IPS-18c (cell line): ENCODE results near the gene MYOM3.

ENCODE experiments used
- H3K4me3 ChIP-seq: 2 replicates; pipeline ENCODE4 v1.7.0; 2013; ENCODE audit warnings: low read depth, mild to moderate bottlenecking, low read length, moderate library complexity; ENCODE audit not compliant: insufficient read depth
- H3K9me3 ChIP-seq: one replicate; pipeline ENCODE4 v1.6.1; 2013; ENCODE audit warnings: mild to moderate bottlenecking, low read length, moderate library complexity; ENCODE audit not compliant: control insufficient read depth, insufficient read depth

The MYOM3 gene

DNA sequence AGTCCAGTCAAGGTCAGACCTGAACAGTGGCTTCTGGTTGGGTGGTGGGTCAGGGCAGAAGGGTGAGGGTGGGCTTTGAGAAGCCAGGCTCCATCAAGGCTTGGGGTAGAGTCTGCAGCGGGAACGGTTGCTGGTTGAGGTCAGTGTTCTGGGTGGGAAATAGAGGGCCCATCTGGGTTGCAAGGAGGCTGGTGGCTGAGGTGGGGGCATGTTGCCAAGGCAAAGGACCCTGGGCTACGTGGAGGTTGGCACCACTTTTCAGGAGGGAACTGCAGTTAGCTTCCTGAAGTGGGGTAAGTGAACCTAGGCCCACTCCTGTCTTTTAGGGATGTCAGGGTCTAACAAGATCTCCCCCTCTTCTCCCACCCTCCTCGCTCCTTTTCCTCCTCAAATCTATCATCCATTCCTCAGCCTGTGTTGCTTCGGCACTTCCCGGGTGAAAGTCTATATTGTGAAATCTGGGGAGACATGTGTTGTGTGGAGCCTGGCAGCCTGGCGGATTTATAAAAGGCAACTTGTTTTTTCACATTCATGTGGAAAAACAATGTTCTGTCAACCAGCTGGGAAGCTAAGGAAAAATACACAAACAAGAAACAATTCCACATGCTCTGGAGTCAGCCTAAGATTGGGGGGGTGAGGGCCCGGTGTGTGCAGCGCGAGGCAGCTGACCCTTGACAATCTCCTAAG, 29.5 kb upstream of the MYOM3 start:
- H3K9me3 ChIP-seq = peaks cover 2% of the 10 kb centered on the region
- no peak overlapping the region for H3K4me3 ChIP-seq

DNA sequence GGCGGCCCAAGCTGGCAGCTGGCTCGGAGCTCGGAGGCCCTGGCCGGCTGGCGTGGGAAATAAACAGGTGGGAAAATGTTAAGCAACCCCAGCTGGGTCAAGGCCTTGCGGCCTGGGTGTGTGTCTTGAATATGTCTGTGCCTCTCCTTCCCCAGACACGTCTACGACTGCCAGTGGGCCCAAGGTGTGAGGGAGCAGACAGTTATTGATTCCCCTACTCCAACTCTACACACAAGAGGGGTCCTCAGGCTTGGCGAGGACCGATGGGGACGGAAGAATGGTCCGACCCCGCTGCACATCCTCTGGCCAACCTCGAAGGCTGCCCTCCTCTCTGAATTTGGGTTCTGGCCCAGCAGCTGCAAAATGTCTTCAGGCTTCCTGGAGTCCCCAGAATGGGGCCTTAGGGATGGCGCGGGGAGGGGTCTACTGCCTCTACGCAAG, 28.8 kb upstream of the MYOM3 start:
- no peak overlapping the region for H3K4me3 ChIP-seq

DNA sequence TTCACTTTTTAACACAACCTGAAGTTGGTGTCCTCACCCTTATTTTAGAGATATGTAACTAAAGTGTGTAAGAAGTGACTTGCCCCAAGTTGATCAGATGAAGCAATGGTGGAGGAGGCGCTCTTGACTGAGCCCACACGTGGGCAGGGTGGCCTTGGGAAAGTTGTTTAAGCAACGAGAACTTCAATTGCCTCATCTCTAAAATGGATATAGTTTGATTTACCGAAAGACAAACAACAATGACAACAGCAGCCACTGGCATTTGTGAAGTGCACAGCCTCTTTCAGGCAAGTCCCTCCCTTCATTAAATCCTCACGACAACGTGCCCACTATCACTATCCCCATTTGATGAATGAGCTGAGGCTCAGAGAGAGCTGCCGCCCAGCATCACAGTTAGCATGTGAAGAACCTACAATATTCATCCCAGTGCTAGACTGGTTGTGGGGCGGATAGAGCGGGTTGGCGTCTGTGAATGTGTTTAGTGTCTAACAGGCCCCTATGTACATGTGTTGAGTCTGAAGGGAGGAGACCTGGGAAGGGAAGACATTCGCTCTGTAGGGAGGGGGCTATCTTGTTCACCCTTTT, 28.0 kb upstream of the MYOM3 start:
- Histone ChIP-seq H3K9me3 (peaks cover 2% of the 10 kb centered on the region), H3K4me3 (no peak overlapping the region)

More for the DNA sequence above, 28.8 kb upstream of the MYOM3 start:
- peaks cover 2% of the 10 kb centered on the region for H3K9me3 ChIP-seq

DNA sequence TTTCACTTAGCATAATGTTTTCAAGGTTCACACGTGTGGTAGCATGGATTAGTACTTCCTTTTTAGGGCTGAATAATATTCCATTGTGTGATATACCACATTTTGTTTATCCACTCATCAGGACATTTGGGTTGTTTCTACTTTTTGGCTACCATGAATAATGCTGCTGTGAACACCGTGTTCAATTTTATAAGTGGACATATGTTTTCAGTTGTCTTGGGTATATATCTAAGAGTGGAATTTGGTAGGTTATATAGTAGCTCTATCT, 27.2 kb upstream of the MYOM3 start:
- Histone ChIP-seq H3K9me3 (peaks cover 2% of the 10 kb centered on the region), H3K4me3 (no peak overlapping the region)

DNA sequence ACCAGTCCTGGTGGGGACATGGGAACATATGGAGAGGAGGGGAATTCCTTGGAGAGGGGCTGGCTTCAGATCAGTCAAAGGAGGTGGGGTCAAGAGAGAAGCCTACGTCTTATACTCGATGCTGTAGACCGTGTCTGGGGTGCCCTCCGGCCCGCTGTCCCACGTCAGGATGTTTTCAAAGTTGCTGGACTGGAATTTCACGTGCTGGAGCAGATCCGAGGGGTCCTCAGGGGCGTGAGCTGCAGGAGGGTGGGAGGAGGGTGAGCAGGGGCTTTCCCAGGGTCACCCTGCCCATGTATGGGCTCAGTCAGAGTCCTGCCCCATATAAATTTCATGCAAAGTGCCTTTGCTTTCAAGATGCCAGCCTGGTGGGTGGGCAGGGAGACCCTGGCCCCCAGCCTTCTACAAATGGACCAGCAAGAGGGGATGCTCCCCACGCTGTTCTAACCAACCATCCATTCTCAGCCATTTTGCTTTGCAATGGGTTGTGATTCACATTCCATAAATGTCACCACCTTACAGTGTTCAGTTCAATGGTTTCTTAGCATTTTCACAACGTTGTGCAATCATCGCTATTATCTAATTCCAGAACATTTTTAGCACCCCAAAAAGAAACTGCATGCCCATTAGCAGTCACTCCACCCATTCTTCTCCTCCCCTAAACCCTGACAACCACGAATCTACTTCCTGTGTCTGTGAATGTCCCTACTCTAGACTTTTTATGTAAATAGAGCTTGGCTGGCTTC, 26.7 kb upstream of the MYOM3 start:
- Histone ChIP-seq H3K9me3 (peaks cover 2% of the 10 kb centered on the region), H3K4me3 (no peak overlapping the region)

DNA sequence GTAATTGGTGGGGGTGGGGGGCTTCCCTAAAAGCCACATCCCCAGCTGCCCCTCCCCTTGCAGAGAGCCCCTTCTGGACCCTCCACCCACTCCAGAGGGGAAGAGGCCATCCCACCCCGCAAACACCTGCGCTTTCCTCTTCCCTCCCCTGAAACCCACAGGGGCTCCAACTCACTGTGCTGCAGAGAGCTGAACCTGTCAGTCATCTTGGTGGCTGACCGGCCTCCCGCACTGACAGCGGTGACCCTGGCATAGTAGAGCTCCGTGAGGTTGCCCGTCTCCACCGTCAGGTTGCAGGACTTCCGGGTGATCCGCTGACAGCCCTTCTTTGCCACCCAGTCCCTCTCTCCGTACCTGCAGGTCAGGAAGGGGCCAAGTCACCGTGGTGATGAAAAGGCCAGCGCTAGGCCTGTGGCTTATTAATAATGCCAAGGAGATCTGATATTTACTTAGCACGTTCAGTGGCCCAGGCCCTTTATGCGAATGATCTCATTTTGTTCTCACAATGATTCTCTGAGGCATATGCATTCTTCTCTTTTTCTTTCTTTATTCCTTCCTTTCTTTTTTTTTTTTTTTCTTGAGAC, 25.1 kb upstream of the MYOM3 start:
- Histone ChIP-seq H3K9me3 (peaks cover 2% of the 10 kb centered on the region), H3K4me3 (no peak overlapping the region)

DNA sequence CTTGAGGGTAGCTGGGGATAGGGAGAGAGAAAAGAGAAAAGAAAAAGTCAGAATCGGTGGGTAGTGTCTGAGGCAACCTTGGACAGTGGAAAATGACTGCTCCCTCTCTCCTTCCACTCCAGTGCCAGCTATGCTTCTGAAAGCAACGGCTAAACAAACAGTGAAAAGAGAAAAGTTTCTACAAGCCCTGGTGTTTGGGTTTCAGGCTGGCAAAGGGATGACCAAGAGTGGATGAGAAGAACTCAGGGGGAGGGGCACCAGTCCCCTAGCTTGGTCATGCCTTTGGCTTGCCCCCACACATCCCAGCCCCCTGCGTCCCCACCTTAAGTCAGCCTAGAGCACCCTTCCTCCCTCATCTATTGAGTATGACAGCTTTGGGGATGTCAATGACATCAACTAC, 22.4 kb upstream of the MYOM3 start:
- Histone ChIP-seq H3K9me3 (peaks cover 2% of the 10 kb centered on the region), H3K4me3 (no peak overlapping the region)

DNA sequence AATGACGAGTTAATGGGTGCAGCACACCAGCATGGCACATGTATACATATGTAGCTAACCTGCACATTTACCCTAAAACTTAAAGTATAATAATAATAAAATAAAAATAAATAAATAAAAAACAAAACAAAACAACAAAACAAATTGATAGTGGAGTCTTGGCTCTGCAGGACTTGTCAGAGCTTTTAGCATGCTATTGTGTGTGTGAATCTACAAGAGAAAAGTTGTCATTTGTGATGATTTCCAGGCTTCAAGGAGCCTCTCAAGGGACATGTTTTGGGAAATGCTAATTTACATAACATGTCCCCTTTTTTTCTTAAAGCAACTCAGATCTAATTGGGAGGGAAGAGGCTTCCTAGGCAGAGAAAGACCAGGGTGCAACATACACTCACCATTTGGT, 21.9 kb upstream of the MYOM3 start:
- Histone ChIP-seq H3K4me3 (no peak overlapping the region), H3K9me3 (peaks cover 2% of the 10 kb centered on the region)

DNA sequence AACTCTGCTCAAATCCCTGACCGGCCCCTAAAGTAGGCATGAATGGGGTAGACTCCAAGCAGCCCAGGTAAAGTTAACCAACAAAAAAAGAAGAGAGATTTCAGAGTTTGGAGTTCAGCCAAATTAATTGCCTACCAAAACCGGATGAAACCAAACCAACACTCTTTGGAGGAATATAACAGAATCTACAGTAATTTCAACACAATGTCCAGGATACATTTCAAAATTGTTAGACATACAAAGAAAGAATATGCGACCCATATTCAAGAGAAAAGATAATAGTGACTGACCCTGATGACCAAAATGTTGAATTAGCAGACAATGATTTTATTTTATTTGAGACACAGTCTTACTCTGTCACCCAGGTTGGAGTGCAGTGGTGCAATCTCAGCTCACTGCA, 18.4 kb upstream of the MYOM3 start:
- Histone ChIP-seq H3K4me3 (no peak overlapping the region), H3K9me3 (no peaks in the 10 kb centered on the region)

DNA sequence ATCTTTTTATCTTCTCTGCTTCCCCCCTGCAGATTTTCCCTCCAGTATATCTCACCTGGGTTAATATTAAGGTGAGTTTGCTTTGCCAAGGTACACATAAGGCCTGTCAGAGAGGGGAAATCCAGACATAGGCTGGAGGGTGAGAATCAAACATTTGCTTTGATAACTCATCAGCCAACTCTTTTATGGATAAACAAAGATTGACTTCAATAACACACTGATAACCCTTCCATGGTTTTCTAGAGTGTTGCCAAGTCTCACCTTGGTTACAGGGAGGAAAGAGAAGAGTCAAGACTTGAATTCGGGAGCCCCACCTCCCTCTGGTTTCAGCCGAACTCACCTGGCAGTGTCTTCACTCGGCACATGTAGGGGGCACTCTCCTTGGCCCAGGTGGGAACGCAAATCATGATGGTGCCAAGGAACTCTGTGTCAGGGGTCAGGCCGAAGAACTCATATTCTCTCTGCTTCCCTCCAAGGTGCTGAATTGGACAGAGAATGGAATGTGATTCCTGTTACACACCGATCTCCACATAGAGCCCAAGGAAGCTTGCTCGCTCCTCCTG, 15.9 kb upstream of the MYOM3 start:
- H3K4me3 ChIP-seq = no peak overlapping the region
- no peaks in the 10 kb centered on the region for H3K9me3 ChIP-seq

DNA sequence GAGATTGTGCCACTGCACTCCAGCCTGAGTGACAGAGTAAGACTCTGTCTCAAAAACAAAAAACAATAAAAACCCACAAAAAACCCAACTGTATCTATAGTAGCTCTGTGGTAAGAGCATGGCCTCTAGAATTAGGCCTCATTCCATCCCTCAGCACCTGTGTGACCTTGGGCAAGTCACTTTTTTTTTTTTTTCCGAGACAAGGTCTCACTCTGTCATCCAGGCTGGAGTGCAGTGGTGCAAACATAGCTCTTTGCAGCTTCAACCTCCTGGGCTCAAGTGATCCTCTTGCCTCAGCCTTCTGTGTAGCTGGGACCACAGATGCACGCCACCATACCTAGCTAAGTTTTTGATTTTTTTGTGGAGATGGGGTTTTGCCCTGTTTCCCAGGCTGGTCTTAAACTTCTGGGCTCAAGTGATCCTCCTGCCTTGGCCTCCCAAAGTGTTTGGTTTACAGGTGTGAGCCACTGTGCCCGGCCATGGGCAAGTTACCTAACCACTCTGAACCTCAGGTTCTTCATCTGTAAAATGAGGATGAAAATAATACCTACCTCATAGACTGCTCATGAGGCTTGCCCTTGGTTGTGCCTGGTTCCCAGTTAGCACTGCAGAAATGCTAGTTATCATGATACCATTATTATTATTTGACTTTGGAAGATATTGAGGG, 15.3 kb upstream of the MYOM3 start:
- no peaks in the 10 kb centered on the region for H3K9me3 ChIP-seq
- no peak overlapping the region for H3K4me3 ChIP-seq

DNA sequence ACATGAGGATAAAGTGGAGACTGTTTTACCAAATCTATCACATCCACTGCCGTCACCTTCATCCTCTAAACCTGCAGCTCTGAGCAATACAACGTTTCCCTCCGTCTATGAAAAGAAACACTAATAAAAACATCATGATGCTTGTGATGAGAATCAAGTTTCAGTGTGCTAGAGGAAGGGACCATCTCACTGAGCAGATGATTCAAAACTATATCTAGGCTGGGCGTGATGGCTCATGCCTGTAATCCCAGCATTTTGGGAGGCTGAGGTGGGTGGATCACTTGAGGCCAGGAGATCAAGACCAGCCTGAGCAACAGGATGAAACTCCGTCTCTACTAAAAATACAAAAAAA, 14.7 kb upstream of the MYOM3 start:
- Histone ChIP-seq H3K4me3 (no peak overlapping the region), H3K9me3 (no peaks in the 10 kb centered on the region)

DNA sequence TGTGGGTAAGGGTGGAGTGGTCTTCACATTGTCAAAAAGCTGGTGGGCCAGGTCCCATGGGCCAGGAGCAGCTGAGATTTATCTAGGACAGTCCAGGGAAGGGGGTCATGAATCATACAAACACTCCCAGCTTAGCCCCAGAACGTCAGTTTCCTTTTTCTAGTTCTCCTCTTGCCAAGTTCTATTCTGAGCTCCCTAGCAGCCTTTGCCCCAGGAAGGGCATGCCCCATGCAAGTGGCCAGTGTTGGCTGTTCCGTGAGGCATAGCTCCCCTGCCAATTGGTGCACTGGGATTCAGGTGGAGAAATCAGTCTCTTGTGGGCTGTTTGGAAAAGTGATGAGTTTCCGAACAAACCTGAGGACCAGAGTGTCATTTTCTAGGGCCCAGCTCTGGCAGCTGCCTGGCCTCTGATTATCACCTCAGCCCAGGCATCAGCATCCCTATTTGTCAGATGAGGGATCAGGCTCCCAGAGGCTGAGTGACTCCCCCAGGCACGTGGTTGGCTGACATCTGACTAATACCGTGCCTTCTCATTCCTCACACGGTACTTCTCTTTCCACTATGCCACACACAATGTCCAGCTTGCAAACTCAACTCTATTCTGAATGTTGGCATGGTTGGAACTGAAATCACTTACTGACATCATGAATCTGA, 14.2 kb upstream of the MYOM3 start:
- Histone ChIP-seq H3K4me3 (no peak overlapping the region), H3K9me3 (peaks cover 4% of the 10 kb centered on the region)

DNA sequence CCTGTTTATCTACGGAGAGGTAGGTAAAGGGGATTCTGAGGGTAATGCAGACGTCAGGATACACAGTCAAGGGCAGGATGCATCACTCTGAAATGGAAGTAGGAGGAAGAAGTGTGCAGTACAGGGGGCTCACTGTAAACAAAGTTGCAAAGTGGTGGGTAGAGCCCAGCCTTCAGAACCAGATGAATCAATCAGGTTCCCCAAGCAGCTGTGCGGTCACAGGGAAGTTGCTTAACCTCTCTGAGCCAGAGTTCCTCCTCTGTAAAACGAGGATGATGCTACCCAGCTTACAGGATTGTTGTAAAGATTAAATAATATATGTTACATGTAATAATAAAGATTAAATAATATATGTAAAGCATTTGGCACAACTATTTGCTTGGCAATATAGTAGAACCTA, 13.5 kb upstream of the MYOM3 start:
- Histone ChIP-seq H3K4me3 (no peak overlapping the region), H3K9me3 (peaks cover 5% of the 10 kb centered on the region)

DNA sequence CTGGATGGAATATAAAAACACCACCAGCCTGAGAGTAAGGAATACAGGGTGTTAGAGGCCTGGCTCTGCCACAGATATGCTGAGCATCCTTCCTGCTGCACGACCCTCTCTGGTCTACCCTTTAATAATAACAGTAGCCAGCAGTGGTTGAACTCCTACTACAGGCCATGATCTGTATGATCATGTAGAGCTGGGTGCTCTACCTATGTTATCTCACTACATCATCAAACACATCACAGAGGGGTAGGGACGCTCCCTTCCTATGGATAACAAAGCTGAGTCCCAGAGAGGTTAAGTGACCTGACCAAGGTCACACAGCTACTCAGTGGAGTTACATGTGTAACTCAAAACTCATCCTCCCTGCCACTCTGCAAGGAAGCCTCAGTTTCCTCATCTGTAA, 13.0 kb upstream of the MYOM3 start:
- Histone ChIP-seq H3K9me3 (peaks cover 5% of the 10 kb centered on the region), H3K4me3 (no peak overlapping the region)

DNA sequence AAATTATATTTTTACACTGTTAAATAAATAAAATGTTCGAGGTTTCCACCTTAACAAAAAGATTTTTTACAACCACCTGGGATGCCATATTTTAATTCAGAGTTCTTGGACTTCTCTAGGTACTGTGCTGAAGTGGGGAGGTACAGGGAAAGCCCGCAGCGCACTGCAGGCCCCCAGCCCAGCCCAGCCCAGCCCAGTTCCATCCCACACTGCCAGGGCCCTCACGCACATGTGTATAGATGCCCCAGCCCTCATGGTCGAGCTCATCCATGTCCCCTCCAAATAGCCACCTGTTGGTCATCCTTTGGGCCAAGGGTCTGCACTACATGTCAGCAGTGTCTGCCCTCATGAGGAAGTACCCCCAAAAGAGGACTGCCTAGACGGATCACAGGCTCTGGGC, 11.7 kb upstream of the MYOM3 start:
- no peak overlapping the region for H3K4me3 ChIP-seq
- H3K9me3 ChIP-seq = peaks cover 5% of the 10 kb centered on the region

DNA sequence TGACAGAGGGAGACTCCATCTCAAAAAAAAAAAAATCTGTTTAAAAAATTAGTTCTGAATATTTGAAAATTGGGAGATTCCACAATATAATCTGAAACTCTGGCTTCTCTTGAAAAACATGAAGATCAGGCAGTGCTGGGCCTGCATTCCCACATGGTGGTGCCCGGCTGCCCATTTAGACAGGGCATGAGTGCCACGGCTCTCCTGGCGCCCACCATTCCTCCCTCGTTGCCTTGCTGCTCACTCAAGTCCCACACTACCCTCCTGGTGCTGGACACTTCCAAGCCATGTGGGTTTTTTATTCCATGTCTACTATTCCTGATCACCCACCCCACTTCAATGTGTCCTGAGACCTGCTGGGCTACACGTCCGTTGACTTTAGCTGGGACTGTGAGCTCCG, 10.8 kb upstream of the MYOM3 start:
- Histone ChIP-seq H3K9me3 (peaks cover 5% of the 10 kb centered on the region), H3K4me3 (no peak overlapping the region)
